T-helper 22 cell (primary cell): Measurements from ENCODE around the gene SOWAHC.
"Not testable (repeated sequence)": the region's sequence is repeated elsewhere in the genome, so short reads cannot be mapped to it uniquely, and the experiment has no call there.

ENCODE experiments used
- DNase-seq: peaks from one replicate; pipeline ENCODE4 v3.0.0-alpha.2; 2020; ENCODE audit warnings: low read depth

Gene SOWAHC

GRCh38 chr2:109615637-109616144, 1.5 kb downstream of the SOWAHC start:
- no peak for DNase-seq

GRCh38 chr2:109616184-109616583, 2.0 kb downstream of the SOWAHC start:
- DNase-seq = no peak

- no peak for DNase-seq
Measured at GRCh38 chr2:109619032-109619615, 5.0 kb downstream of the SOWAHC start.

GRCh38 chr2:109623297-109623696, 9.1 kb downstream of the SOWAHC start:
- DNase-seq = no peak

GRCh38 chr2:109623923-109624322, 9.8 kb downstream of the SOWAHC start:
- no peak for DNase-seq

- DNase-seq = no peak
Measured at GRCh38 chr2:109624339-109624738, 10.2 kb downstream of the SOWAHC start.

- DNase-seq = not testable (repeated sequence)
Measured at GRCh38 chr2:109628321-109628720, 14.2 kb downstream of the SOWAHC start.

GRCh38 chr2:109629867-109630266, 15.7 kb downstream of the SOWAHC start:
- DNase-seq = no peak

GRCh38 chr2:109630441-109631430, 16.6 kb downstream of the SOWAHC start:
- no peak for DNase-seq

- DNase-seq = no peak
Measured at GRCh38 chr2:109631741-109632140, 17.6 kb downstream of the SOWAHC start.

- DNase-seq = no peak
Measured at GRCh38 chr2:109632158-109632789, 18.1 kb downstream of the SOWAHC start.

GRCh38 chr2:109633284-109633961, 19.3 kb downstream of the SOWAHC start:
- DNase-seq = peak; percentile 18

- no peak for DNase-seq
Measured at GRCh38 chr2:109635426-109636304, 21.5 kb downstream of the SOWAHC start.

- no peak for DNase-seq
Measured at GRCh38 chr2:109636317-109636716, 22.2 kb downstream of the SOWAHC start.

GRCh38 chr2:109637749-109638570, 23.8 kb downstream of the SOWAHC start:
- DNase-seq = no peak

- DNase-seq = no peak
Measured at GRCh38 chr2:109638795-109639194, 24.6 kb downstream of the SOWAHC start.

GRCh38 chr2:109640000-109640399, 25.8 kb downstream of the SOWAHC start:
- not testable (repeated sequence) for DNase-seq

GRCh38 chr2:109644571-109645275, 30.6 kb downstream of the SOWAHC start:
- DNase-seq = no peak

GRCh38 chr2:109645412-109646184, 31.4 kb downstream of the SOWAHC start:
- DNase-seq = no peak
